Measurements from ENCODE around the gene CBS.
"Not testable (repeated sequence)": the region's sequence is repeated elsewhere in the genome, so short reads cannot be mapped to it uniquely, and the experiment has no call there.

Gene CBS

DNA sequence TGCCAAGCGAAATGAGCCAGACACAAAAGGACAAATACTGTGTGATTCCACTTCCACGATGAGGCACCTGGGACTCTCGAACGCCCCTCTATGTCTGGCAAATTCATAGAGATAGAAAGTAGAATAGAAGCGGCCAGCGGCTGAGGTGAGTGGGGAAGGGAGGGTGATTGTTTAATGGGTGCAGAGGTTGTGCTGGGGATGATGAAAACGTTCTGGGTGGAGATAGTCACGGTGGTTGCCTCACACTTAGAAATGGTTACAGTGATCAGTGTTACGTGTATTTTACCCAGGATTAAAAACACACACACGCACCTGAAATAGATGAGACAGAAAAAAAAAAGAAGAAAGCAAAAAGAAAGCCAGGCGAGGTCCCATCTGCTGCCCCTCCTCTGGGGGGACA, 2.9 kb downstream of the CBS start:
- H3K9ac ChIP-seq (ENCODE audit: low read length); H2AFZ ChIP-seq (ENCODE audit: low read depth, low read length); H3K9me3 ChIP-seq (ENCODE audit: insufficient read depth, low read length); H3K4me3 ChIP-seq (ENCODE audit: low read length); H3K36me3 ChIP-seq (replicated peaks; ENCODE audit: low read depth, low read length); H3K79me2 ChIP-seq (ENCODE audit: low read length); H3K27ac ChIP-seq (ENCODE audit: low read length); H3K4me1 ChIP-seq (ENCODE audit: low read length); H3K27me3 ChIP-seq (ENCODE audit: low read depth, low read length); H3K4me2 ChIP-seq (ENCODE audit: low read length); H4K20me1 ChIP-seq (ENCODE audit: insufficient read depth, low read length): not testable (repeated sequence)

DNA sequence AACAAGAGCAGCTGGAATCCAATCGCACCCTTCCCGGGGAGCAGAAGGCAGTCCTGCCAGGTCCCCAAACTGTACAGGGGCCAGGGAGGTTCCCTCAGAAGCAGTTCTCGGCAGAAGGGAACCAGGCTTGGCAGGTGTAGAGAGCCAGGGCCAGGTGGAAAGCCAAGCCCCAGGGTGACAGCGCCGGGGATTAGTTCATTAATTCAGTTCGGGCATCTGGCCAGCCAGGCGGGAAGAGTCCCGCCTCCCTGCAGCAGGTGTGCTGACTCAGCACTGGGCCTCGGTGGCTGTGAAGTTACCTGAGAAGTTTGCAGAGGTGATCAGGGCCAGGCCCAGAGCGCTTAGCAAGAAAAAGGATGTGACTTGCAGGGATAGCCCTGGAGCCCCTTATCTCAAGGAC, 6.0 kb downstream of the CBS start:
- H3K79me2 ChIP-seq (ENCODE audit: low read length); H3K9me3 ChIP-seq (ENCODE audit: insufficient read depth, low read length); H3K9ac ChIP-seq (ENCODE audit: low read length); H3K36me3 ChIP-seq (replicated peaks; ENCODE audit: low read depth, low read length); H3K27me3 ChIP-seq (ENCODE audit: low read depth, low read length); H3K4me2 ChIP-seq (ENCODE audit: low read length); H4K20me1 ChIP-seq (ENCODE audit: insufficient read depth, low read length); H3K27ac ChIP-seq (ENCODE audit: low read length); H3K4me3 ChIP-seq (ENCODE audit: low read length); H2AFZ ChIP-seq (ENCODE audit: low read depth, low read length); H3K4me1 ChIP-seq (ENCODE audit: low read length): not testable (repeated sequence)

DNA sequence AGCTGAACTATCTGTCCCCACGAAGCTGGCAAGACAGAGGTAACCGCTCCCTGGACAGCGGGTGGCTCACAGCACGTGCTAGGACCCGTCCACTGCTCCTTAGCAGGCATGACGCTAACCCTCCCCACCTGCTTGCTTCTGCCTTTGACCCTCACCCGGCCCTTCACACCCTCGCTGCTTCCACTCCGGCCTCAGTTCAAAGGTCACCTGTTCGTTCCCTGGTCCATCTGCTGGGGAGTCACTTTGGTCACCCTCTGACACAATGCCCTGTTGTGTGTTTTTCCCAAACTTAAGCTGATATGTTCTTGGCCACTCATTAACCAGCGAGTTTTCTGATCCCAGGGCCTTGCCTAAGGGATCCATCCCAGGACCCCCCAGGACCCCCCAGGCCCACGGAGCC, 7.6 kb downstream of the CBS start:
- not testable (repeated sequence) for H2AFZ ChIP-seq (ENCODE audit: low read depth, low read length); H3K4me1 ChIP-seq (ENCODE audit: low read length); H3K9ac ChIP-seq (ENCODE audit: low read length); H4K20me1 ChIP-seq (ENCODE audit: insufficient read depth, low read length); H3K4me2 ChIP-seq (ENCODE audit: low read length); H3K79me2 ChIP-seq (ENCODE audit: low read length); H3K36me3 ChIP-seq (replicated peaks; ENCODE audit: low read depth, low read length); H3K9me3 ChIP-seq (ENCODE audit: insufficient read depth, low read length); H3K27me3 ChIP-seq (ENCODE audit: low read depth, low read length); H3K4me3 ChIP-seq (ENCODE audit: low read length); H3K27ac ChIP-seq (ENCODE audit: low read length)

DNA sequence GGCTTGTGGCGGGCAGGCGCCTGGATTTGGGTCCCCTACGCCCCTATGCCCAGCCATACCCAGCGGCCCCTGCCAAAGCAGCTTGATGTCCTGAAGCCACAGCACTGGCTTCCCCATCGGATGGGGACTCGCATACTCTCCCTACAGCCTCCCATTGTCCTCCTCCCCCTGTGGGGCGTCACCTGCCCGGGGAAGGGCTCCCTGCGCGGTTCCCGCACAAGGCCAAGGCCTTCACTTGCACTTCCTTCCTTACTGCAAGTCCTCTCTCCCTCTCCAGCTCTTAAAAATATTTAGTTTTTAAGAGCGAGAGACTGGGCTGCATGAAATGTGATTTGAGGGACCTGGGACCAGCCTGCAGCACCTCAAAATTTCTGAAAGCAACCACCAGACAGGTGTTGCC, 8.9 kb downstream of the CBS start:
- H3K79me2 ChIP-seq (ENCODE audit: low read length); H3K4me1 ChIP-seq (ENCODE audit: low read length); H3K27me3 ChIP-seq (ENCODE audit: low read depth, low read length); H3K4me2 ChIP-seq (ENCODE audit: low read length); H3K9me3 ChIP-seq (ENCODE audit: insufficient read depth, low read length); H3K27ac ChIP-seq (ENCODE audit: low read length); H3K4me3 ChIP-seq (ENCODE audit: low read length); H4K20me1 ChIP-seq (ENCODE audit: insufficient read depth, low read length); H2AFZ ChIP-seq (ENCODE audit: low read depth, low read length); H3K9ac ChIP-seq (ENCODE audit: low read length); H3K36me3 ChIP-seq (replicated peaks; ENCODE audit: low read depth, low read length): not testable (repeated sequence)

DNA sequence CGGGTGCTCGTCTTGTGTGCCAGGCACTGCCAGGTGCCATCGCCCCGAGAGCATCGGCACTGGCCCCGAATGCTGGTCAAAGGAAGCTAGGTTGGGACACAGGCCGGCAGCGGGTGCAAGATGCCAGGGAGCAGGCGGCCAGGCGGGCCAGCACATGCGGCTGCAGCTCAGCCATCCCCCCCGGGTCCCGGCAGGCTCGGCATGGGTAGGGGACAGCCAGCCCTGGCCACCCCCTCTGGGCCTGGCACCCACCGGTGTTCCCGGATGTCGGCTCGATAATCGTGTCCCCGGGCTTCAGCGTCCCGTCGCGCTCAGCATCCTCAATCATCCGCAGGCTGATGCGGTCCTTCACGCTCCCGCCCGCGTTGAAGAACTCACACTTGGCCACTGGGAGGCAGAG, 9.6 kb downstream of the CBS start:
- H3K9me3 ChIP-seq (ENCODE audit: insufficient read depth, low read length); H4K20me1 ChIP-seq (ENCODE audit: insufficient read depth, low read length); H3K27ac ChIP-seq (ENCODE audit: low read length); H3K9ac ChIP-seq (ENCODE audit: low read length); H3K4me2 ChIP-seq (ENCODE audit: low read length); H2AFZ ChIP-seq (ENCODE audit: low read depth, low read length); H3K4me1 ChIP-seq (ENCODE audit: low read length); H3K79me2 ChIP-seq (ENCODE audit: low read length); H3K4me3 ChIP-seq (ENCODE audit: low read length); H3K27me3 ChIP-seq (ENCODE audit: low read depth, low read length); H3K36me3 ChIP-seq (replicated peaks; ENCODE audit: low read depth, low read length): not testable (repeated sequence)

DNA sequence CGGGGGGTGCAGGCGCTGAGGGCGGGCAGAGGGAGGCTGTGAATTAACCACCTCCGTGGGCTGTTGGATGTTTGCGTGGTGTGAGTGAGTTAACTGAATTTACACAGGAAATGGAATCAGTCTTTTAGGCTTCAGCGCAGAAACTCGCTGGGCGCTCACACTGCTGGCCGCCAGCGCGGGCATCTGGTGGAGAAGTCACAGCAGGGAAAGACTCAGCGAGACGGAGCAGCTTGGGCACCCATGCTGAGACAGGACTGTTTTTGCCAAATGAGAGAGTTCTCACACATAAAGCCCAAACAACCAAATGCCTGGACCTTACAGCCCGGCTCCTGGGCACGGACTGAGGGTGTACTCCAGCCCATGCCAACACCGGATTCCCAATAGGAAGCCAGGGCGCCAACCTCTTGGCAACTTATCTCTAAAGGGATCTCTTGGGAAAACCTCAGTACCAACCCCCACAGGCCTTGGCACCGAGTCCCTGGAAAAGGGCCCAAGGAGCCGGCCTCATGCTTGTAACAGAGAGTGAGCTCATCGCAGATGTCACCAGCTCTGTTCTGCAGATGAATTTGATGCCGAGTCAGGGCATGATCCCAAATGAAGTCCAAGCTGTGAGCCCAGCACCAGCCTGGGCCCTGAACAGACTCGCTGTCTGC, 11.2 kb downstream of the CBS start:
- H4K20me1 ChIP-seq (ENCODE audit: insufficient read depth, low read length); H3K36me3 ChIP-seq (replicated peaks; ENCODE audit: low read depth, low read length); H3K79me2 ChIP-seq (ENCODE audit: low read length); H2AFZ ChIP-seq (ENCODE audit: low read depth, low read length); H3K27me3 ChIP-seq (ENCODE audit: low read depth, low read length); H3K27ac ChIP-seq (ENCODE audit: low read length); H3K4me2 ChIP-seq (ENCODE audit: low read length); H3K4me1 ChIP-seq (ENCODE audit: low read length); H3K4me3 ChIP-seq (ENCODE audit: low read length); H3K9me3 ChIP-seq (ENCODE audit: insufficient read depth, low read length); H3K9ac ChIP-seq (ENCODE audit: low read length): not testable (repeated sequence)

DNA sequence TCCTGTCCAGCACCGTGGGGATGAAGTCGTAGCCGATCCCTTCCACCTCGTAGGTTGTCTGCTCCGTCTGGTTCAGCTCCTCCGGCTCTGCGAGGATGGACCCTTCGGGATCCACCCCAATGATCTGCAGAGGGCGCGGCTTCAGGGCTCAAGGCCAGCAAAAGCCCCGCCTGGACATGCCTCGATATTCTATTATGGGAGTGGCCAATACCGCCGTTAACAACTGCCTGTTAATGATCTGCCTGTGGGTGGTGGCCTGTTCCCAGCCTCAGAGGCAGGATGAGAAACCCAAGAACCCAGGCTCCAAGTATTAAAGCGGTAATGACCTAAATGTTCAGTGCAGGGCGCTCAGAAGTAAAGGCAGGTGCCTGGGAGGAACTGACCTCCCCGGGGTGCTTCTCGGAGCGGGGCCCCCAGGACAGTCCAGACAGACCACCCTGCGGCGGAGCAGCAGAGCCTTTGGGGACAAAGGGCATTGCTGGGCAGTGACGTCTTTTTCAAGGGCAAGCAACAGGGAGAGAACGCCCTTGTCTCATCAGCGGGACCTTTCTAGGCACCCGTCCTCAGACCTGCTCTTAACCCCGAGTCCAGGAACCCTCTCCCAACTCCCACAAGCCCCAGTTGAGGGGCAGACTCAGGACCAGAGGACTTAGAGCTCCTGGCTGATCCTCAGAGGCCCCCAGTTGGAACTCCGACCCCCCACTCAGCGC, 12.5 kb downstream of the CBS start:
- not testable (repeated sequence) for H3K36me3 ChIP-seq (replicated peaks; ENCODE audit: low read depth, low read length); H3K27me3 ChIP-seq (ENCODE audit: low read depth, low read length); H3K9ac ChIP-seq (ENCODE audit: low read length); H3K4me3 ChIP-seq (ENCODE audit: low read length); H3K4me1 ChIP-seq (ENCODE audit: low read length); H2AFZ ChIP-seq (ENCODE audit: low read depth, low read length); H3K79me2 ChIP-seq (ENCODE audit: low read length); H3K9me3 ChIP-seq (ENCODE audit: insufficient read depth, low read length); H3K27ac ChIP-seq (ENCODE audit: low read length); H3K4me2 ChIP-seq (ENCODE audit: low read length); H4K20me1 ChIP-seq (ENCODE audit: insufficient read depth, low read length)

DNA sequence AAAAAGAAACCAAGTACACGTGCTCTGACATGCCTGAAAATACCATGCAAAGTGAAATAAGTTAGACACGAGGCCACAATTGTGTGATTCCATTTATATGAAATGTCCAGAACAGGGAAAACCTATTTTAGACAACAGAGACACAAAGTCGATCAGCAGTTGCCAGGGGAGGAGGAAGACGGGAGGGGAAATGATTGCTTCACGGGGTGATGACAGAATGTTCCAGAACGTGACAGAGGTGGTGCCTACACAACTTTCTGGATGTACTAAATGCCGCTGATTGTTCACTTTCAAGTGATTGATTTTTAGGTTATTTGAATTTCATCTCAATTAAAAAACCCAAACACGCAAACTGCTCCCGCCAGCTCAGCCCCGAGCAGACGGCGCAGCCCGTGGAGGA, 22.5 kb downstream of the CBS start:
- H3K27ac ChIP-seq (ENCODE audit: low read length); H3K27me3 ChIP-seq (ENCODE audit: low read depth, low read length); H4K20me1 ChIP-seq (ENCODE audit: insufficient read depth, low read length); H3K4me3 ChIP-seq (ENCODE audit: low read length); H3K79me2 ChIP-seq (ENCODE audit: low read length); H3K9me3 ChIP-seq (ENCODE audit: insufficient read depth, low read length); H3K4me1 ChIP-seq (ENCODE audit: low read length); H3K36me3 ChIP-seq (replicated peaks; ENCODE audit: low read depth, low read length); H3K4me2 ChIP-seq (ENCODE audit: low read length); H2AFZ ChIP-seq (ENCODE audit: low read depth, low read length); H3K9ac ChIP-seq (ENCODE audit: low read length): not testable (repeated sequence)

DNA sequence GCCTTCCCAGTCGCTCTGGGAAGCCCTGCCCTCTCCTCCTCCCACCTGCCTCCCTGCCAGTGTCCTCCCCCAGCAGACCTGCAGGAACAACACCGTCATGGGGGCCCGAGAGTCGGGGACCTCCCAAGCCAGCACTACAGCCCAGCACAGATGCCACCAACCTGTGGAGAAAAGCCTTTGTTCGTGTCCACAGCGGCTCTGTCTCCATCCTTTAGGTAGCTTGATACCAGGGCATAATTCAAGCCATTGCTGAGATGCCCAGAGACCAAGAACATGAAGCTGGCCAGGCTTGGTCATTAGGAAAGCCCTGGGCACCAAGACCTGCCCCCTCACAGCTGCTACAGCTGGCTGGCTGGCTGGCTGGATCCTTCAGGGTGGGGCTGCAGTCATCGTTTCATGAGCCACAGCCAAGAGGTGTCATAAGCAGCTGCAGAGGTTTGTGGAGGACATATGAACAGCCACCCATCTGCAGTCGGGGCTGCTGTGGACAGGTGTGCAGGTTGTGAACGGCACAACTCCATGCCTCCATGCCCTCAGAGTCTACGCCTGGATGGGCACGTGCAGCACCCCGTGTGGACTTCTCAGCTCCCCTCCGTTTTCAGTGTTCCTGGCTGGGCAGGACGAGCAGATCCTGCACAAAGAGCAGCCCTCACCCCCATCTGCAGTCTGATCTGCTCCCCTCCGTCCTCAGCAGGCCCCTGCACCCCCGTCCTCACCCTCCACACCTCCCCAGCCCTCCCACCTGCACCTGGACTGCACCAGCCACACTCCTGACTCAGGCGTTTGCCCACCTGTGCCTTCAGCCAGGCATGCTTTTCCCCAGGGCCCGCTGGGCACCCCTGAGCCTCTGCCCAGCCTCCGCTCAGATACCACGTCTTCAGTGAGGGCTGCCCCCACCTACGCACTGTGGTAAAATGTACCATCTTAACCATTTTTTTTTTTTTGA, 29.5 kb downstream of the CBS start:
- H3K9ac ChIP-seq (ENCODE audit: low read length); H3K79me2 ChIP-seq (ENCODE audit: low read length); H3K9me3 ChIP-seq (ENCODE audit: insufficient read depth, low read length); H2AFZ ChIP-seq (ENCODE audit: low read depth, low read length); H3K27ac ChIP-seq (ENCODE audit: low read length); H3K4me2 ChIP-seq (ENCODE audit: low read length); H4K20me1 ChIP-seq (ENCODE audit: insufficient read depth, low read length); H3K4me1 ChIP-seq (ENCODE audit: low read length); H3K27me3 ChIP-seq (ENCODE audit: low read depth, low read length); H3K4me3 ChIP-seq (ENCODE audit: low read length); H3K36me3 ChIP-seq (replicated peaks; ENCODE audit: low read depth, low read length): not testable (repeated sequence)
